NCI-H1092 treated with DMSO at 0.1 percent for 48 hours (cell line): ENCODE data around the gene FOXS1.
A peak's percentile ranks its signal among the peaks of the same experiment; 100 is the strongest.

Source experiments
- DNase-seq: peaks from one replicate; lab custom pipeline; 2025; lab: John Stamatoyannopoulos, UW

Gene FOXS1

GRCh38 chr20:31845300-31845863 lies at the start of gene FOXS1:
Gene FOXS1 (minus strand): TSS chr20:31845604. CDS start chr20:31845542, 62 bp downstream.
- no peak for DNase-seq

- no peak for DNase-seq
Measured at GRCh38 chr20:31890646-31891045, 45.2 kb upstream of the FOXS1 start.

- DNase-seq: no peak
Measured at GRCh38 chr20:31883829-31884228, 38.4 kb upstream of the FOXS1 start.

DNA sequence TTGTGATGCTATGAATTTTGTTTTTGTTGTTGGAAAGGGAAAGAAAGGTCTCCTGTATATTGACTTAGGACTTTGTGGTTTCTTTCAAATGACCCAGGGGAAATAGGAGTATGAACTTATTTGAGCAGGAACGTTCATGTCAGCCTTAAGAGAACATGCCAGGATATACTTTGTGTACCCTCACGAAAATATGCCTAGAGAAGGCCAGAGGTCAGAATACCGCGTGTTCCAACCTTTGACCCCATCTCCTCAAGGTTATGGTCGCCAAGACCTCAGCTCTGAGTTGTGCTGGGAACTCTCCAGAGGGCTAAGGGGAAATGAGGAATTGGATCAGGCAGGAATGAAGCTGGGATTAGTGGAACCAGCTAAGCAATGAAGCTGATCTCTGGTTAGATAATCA lies 36.5 kb upstream of the FOXS1 start:
- DNase-seq: no peak

DNA sequence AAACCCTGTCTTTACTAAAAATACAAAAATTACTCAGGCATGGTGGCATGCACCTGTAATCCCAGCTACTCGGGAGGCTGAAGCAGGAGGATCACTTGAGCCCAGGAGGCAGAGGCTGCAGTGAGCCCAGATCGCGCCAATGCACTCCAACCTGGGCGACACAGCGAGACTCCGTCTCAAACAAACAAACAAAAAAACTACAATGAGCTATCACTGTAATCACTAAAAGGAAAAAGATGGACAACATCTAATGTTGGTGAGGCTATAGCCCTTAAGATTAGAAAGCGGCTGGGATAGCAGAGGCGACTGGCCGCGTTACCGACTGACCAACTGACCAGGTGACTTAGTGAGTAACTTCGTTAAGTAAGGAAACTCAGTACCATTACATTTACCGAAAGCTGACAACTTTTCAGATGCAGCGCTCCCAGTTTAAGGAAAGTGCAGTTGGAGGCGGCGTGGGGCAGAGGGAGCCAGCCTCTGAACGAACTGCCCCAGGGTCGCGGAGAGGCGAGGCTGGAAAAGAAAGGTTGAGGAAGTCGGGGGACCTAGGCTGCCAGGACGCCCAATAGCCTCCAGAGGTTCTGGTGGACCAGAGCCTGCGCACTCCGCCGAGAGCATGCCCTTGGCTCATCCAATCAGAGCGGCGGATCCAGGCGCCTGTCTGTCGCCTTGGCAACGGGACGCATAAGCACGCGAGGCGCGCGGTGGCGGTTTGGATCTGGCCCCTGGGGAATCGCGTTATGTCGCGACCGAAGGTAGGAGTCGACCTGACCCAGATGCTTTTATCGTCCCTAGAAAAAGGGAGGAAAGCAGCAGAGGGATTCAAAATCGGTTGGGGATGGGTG lies 34.0 kb upstream of the FOXS1 start:
- peak; percentile 89 for DNase-seq

GRCh38 chr20:31877684-31878083 lies 32.3 kb upstream of the FOXS1 start:
- DNase-seq: no peak

GRCh38 chr20:31875671-31876070 lies 30.3 kb upstream of the FOXS1 start:
- DNase-seq: no peak

DNA sequence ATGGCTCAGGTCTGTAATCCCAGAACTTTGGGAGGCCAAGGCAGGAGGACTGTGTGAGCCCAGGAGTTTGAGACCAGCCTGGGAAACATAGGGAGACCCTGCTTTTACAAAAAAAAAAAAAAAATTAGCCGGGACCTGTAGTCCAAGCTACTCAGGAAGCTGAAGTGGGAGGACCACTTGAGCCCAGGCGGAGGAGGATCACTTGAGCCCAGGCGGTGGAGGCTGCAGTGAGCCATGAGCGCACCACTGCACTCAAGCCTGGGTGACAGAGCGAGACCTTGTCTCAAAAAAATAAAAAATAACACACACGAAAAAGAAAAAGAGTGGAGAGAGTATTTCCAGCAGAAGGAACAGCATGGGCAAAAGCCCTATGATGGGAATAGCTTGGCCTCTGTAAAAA lies 27.0 kb upstream of the FOXS1 start:
- no peak for DNase-seq

GRCh38 chr20:31871618-31871954 lies 26.2 kb upstream of the FOXS1 start:
- DNase-seq: no peak

DNA sequence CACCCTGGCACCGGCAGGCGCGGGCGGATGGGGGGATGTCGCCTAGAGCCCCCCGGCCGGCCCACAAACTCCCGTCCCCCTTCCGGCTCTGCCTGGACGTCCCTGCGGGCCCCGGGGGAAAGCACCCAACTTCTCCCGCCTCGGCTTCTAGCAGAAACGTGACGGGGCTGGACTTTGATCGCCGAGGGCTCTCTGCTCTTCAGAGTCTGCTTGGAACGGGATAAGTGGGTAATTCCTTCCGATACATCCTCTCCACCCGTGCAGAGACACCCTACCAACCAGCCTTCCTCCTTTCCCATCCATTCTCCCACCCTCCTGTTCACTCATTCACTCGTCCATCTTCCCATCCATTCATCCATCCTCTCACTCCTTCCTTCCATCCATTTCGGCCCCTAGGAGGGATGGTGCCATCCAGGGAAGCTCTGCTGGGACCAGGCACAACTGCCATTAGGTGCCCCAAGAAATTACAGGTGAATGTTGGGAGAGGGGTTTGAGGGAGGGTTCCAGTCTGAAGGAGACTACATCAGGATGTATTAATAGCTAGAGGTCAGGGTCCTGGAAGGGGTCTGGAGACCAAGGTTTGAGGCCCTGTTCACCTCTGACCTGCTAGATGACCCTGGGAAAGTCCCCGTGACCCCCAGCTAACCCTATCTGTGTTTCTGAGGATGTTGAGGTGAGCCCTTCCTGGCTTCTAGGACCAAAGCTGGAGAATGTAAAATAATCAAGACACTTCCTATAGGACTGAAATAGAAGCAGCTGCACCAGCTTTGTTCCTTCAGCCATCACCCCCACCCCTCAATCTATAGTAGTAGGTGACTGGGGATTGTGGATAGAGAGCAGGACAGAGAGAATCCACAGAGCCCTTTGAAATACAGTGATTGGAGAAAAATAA lies 25.6 kb upstream of the FOXS1 start:
- no peak for DNase-seq

- peak; percentile 26 for DNase-seq
Measured at GRCh38 chr20:31869942-31870725, 24.7 kb upstream of the FOXS1 start, which contains the start of the genes DUSP15 and TTLL9. Gene DUSP15 (minus strand): TSS chr20:31870527. CDS start chr20:31870337, 190 bp downstream. Gene TTLL9 (plus strand): TSS chr20:31870634. CDS start chr20:31871127, 493 bp downstream.

- DNase-seq: no peak
Measured at GRCh38 chr20:31869673-31869941, 24.2 kb upstream of the FOXS1 start.

DNA sequence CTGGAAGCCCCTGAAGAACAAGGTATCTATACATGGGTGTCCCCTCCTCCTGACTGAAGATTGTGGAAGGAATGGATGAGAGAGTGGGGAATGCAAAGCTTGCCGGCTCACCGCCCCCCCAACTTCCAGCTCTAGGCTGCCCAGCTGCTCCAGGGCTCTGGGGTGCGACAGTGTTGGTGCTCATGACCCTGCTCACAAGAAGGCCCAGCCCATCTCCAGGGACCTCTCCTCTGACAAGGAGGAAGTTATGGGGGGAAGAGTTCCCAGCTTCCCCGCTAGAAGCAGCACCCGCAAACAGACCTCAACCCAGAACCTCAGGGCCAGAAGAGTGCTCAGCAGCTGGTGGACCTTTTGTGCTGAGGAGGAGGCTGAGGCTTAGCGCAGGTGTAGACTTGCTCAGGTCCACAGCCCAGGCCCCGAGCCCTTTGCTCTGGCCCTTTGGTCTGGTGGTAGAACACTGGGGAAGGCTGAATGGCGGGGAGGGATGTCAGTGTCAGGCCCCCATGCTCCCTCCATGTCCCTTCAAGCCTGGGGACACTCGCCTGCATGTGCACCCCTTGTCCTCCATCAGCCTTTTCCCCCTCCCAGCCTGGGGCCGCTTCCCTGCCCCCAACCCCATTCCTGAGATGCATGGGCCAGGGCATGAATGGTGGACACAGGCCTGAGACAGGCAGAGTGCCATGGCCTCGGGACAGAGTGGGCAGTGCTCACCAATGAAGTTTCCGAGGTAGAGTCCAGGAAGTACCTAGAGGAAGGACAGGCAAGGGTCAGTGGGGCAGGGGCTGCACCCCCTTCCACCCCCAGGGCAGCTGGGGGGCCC lies 23.7 kb upstream of the FOXS1 start:
- no peak for DNase-seq

- DNase-seq: no peak
Measured at GRCh38 chr20:31866221-31866620, 20.8 kb upstream of the FOXS1 start.

GRCh38 chr20:31864521-31865400 lies 19.4 kb upstream of the FOXS1 start:
- no peak for DNase-seq

DNA sequence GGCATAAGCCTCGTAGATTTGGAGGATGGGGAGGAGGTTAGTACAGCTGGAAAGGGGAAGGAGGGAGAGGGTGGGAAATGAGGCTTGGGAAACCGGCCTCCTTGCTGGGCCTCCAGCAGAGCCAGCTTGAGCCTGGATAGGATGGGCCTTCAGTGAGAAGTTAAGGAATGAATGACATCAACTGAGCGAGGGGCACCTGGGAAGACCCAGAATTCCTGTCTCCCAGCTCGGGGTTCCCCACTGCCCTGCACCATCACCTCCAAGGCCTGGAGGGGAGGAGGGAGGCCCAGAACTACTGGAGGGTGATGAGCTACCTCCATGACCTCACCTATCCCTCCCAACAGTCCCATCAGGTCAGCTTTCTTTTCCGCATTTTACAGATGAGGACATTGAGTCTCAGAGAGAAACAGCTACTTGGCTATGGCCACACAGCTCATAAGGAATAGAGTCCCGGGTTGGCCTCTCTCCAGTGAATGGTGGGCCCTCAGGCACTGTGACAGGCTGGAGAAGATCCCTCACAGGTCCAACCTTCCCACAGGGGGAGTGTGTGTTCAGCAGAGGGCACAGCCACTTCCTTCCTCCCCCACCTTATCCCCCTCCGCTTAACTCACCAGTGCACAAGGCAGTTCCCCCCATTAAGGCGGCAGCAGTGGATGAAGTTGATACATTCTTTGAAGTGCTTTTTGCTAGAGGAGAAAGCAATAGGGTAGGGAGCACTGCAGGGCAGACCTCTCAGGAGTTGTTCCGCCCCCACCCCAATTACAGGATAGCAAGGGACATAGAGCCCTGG lies 18.1 kb upstream of the FOXS1 start:
- DNase-seq: no peak

GRCh38 chr20:31862506-31862905 lies 17.1 kb upstream of the FOXS1 start:
- DNase-seq: no peak

GRCh38 chr20:31862157-31862470 lies 16.7 kb upstream of the FOXS1 start:
- no peak for DNase-seq

DNA sequence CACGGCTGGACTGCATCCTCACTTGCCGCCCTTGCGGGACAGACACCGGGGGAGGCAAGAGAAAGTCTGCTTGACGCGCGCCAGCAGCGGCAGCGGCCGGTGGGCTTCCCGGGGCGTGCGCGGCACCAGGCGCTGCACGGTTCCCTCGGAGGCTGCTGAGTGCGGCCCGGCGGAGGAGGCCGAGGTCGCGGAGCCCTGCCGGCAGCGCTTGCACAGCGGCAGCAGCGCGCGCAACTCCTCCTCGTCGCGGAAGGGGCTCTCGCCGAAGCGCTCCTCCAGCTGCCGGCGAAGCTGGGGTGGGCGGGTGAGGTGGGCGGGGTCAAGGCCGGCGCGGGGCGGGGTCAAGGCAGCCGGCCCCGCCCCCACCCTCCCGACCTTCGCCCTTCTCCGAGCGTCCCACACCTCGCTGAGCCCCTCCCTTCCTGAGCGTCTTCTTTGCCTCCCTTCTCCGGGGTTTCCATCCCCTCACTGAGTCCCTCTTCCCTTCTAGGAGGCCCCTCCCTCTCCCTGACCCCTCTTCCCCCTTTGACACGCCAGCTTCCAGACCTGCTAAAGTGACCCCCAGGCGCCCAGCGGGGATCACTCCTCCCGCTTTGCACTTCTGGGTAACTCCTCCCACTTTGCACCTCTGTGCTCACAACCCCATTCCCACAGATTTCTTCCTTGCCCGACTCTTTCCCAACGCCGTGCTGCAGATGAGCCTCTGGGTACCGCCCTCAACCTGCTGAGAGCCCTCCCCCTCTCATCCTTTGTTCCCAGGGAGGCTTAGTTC lies 16.2 kb upstream of the FOXS1 start:
- peak; percentile 57 for DNase-seq
